ENCODE results near the gene WDFY3. TPM values are rescaled to one million over a fixed set of nuclear protein-coding genes. Genes with fewer than 3 reads are reported as not detected.

WDFY3 gene
- total and polyA plus RNA-seq, 9 of the 15 experiments (the other 6 are each of a cell fraction or from before 2014, with no cell fraction given) = 0.58 to 13.5 (median 9.4) TPM

- Histone ChIP-seq H3K27ac (ENCODE audit: extremely low read depth, low read depth, low read length) (no peak overlapping the region), H3K36me3 (ENCODE audit: control insufficient read depth, insufficient read depth, low read length) (no peaks in the 10 kb centered on the region; the same call in 2 of the 3 replicates), H3K9me3 (replicated peaks; ENCODE audit: control insufficient read depth, insufficient read depth, low read depth, low read length) (no peaks in the 10 kb centered on the region), H3K79me2 (ENCODE audit: control insufficient read depth, insufficient read depth, low read length) (no peaks in the 10 kb centered on the region), H3K4me1 (replicated peaks in 1 of 2; ENCODE audit: control insufficient read depth in 2 of 2, insufficient read depth in 2 of 2, low read length in 2 of 2) (no peaks in the 10 kb centered on the region), H3K4me2 (ENCODE audit: insufficient read depth, low read length) (no peak overlapping the region), H3K4me3 (no peak overlapping the region), H3K27me3 (ENCODE audit: control insufficient read depth in 2 of 2, insufficient read depth in 2 of 2, low read length in 2 of 2) (no peaks in the 10 kb centered on the region), H3K9me1 (ENCODE audit: control insufficient read depth, insufficient read depth, low read length) (no peaks in the 10 kb centered on the region), H2AFZ (ENCODE audit: low read depth, low read length) (no peak overlapping the region), H3K9ac (ENCODE audit: insufficient read depth in 1 of 2, low read depth in 2 of 2, low read length in 2 of 2) (no peak overlapping the region), H4K20me1 (replicated peaks; ENCODE audit: control insufficient read depth, insufficient read depth, low read length) (no peaks in the 10 kb centered on the region)
- in situ Hi-C loops (cut with MboI) (no loop called here), intact Hi-C loops (cut with micrococcal nuclease) (no loop called here)
- ATAC-seq (no peak), FAIRE-seq (no peak), DNase-seq (ENCODE audit: extremely low read depth in 1 of 4, low spot score in 3 of 4) (no peak)
- ChIA-PET POLR2A (no interaction called here), CTCF (ENCODE audit: low intra/inter-chr PET ratio) (no interaction called here)
- BruUV-seq (replicated peaks) = no TSS peak
- no peak for TF ChIP-seq ZNF79 (CRISPR knock-in tag; IDR thresholded peaks at IDR 0.05; ENCODE audit: low read depth)
- TF ChIP-seq ZBTB12 (CRISPR knock-in tag; IDR thresholded peaks at IDR 0.05) = no peak
- TF ChIP-seq RERE (CRISPR knock-in tag; IDR thresholded peaks at IDR 0.05; ENCODE audit: borderline replicate concordance) = no peak
- TF ChIP-seq PRPF4 (IDR thresholded peaks at IDR 0.05; ENCODE audit: insufficient read depth, low read depth, low read length, poor library complexity, severe bottlenecking) = no peak
- no peak for TF ChIP-seq PATZ1 (CRISPR knock-in tag; IDR thresholded peaks at IDR 0.05; ENCODE audit: borderline replicate concordance)
- no peak for TF ChIP-seq FOS (IDR thresholded peaks at IDR 0.05; ENCODE audit: extremely low read depth, insufficient read length)
Observed at GRCh38 chr4:84800256-84800655, 166.2 kb downstream of the WDFY3 start.
